Inferior parietal cortex (tissue), 1 donor: Measurements from ENCODE around the gene AGBL1.

ENCODE experiments used
- DNase-seq: peaks from one replicate; pipeline ENCODE4 v3.0.0-alpha.2; 2016; ENCODE audit errors: extremely low spot score

Gene AGBL1

DNA sequence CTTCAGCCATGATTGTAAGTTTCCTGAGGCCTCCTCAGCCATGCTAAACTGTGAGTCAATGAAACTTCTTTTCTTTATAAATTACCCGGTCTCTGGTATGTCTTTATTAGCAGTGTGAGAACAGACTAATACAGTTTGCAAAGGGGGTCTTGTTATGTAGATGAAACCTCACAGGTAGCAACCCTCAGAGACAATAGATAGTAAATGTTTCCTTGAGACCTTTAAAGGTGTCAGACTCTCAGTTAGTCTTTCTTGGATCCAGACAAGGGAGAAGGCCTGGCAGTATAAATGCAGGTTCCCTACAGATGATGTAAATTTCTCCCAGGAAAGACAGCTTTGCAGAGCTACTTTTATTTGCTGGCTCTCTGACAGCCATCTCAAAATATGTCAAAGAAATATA lies 510.8 kb downstream of the AGBL1 start:
- DNase-seq, result no peak

DNA sequence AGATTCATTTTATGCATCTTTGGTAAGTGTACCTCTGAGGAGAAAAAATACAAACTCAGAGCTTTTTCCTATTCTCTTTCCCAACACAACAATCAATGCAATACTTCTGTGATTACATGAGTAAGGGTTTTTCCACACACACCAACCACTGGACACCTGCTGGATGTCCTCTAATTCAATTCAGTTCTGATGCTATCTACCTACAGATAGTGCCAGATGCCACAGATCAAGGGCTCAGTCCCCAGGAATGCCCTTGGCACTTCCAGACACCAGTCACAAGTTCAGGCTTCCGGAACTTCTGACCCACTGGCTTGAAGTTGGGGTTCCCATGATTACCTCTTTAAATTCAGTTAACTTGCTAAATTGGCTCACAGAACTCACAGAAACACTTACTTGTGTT lies 511.5 kb downstream of the AGBL1 start:
- no peak for DNase-seq

DNA sequence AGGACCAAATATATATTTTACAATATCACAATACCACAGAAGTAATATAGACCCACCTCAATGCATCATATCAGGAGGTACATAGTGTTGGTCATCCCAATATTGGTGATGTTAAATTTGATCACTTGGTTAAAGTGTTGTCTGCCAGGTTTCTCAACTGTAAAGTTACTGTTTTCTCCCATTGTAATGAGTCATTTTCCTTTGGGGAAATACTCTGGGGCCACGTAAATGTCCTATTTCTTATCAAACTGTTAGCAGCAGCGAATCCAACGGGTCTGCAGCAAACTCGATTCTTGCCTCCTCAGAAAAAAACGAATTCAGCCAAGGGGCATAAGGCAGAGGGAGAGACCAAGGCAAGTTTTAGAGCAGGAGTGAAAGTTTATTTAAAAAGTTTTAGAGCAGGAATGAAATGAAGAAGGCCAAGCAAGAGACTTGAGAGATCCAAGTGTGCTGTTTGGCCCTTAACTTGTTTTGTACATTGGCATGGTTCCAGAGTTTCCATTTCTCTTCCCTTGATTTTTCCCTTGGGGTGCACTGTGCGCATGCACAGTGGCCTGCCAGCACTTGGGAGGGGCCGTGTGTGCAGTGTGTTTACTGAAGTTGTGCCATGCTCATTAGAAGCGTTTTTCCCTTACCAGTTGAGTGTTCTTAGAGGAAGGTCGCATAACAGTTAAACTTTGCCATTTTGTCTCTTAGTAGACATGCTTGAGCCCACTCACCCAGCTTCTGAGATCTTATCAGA lies 512.5 kb downstream of the AGBL1 start:
- no peak for DNase-seq

DNA sequence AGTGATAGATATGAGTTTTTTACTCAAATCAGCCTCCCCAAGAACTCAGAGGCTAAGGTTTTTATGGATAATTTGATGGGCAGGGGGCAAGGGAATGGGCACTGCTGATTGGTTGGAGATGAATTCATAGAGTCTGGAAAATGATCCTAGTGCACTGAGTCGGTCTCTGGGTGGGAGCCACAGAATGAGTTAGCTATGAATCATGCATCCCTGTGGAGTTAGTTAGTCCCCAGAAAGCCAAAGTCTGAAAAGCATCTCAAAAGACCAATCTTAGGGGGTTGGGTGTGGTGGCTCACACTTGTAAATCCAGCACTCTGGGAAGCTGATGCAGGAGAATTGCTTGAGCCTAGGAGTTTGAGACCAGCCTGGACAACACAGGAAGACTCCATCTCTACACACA lies 516.1 kb downstream of the AGBL1 start:
- DNase-seq, result no peak

DNA sequence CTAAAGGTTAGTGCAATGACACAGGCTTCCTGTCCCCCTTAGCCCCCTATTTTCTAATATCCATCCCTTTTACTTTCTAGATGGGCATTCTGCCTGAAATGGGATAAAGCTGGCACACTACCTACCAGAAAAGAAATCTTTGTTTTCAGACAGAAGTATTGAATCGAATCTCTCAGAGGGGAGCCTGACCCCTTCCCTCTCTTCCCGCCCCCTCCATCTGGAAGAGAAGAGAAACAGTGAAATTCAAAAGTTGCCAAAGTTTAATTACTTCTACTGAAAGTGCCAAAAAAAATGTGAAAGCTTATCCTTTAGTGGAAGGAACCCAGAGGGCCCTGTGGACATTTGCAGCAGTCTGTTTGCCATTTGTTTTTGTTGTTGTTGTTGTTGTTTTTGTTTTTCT lies 523.8 kb downstream of the AGBL1 start:
- DNase-seq, result no peak

DNA sequence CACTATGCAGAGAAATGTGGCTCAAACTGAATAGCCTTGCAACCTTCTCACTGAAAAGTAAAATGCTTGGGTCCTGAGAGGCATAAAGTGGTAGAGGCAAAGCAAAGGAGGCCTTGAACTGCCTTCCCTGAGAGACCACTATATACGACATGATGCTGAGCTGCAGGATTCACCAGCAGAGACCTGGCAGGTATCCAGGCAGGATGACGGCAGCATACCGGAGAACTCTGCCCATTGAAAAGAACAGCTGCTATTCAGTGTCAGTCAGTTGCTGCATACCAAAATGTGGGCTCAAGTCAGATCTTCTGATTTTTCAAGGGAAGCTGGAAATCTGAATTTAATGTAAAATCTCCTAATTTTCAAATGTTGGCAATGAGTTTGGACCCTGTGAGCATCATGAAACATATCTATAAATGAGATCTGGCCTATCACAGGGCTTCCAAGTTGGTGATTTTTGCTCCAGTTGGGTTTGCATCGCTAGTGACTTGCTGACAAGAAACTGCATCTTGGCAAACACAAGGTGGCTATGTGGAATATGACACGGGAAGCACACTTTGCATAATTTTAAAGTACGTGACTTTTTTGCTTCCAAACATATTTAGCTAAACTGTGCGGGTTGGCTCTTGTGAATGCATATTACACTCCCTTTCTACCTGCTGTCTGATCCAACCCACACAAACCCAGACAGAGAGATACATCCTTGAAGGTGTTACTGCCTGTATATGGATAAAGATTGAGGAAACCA lies 529.0 kb downstream of the AGBL1 start:
- DNase-seq, result no peak

DNA sequence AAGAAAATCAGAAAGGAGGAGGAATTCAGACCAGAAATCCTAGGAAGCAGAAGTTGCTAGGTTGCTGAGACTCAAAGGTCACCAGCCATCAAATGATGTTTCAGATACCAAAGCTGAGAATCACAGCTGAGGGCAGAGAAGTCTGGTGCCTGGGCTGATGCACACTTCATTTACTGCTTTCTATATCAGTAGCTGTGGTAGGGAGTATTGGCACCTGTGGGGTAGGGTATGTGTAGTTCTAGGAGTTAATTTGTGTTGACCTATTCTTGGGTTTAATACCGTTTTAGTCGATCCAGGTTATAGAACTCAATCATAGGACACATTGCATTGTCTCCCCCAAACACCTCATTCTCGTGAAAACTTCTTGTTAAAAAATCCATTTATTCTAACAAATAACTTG lies 529.6 kb downstream of the AGBL1 start:
- no peak for DNase-seq

DNA sequence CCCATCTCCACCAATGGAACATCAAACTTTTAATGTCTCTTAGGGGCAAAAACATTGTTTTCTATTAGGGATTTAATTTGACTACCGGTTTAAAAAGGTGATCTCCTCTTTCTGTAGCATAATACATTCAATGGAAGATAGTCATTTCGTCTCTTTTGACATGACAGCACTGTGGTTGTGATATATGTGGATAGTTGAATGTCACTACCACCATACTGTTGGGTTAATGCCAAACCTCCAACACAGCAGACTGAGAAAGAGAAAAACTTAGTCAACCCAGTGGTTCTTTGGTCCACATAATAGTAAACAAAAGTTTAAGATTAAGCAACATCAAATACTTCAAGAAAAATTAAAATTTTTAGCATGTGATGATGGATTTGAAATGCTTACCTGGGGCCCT lies 530.4 kb downstream of the AGBL1 start:
- DNase-seq, result no peak

DNA sequence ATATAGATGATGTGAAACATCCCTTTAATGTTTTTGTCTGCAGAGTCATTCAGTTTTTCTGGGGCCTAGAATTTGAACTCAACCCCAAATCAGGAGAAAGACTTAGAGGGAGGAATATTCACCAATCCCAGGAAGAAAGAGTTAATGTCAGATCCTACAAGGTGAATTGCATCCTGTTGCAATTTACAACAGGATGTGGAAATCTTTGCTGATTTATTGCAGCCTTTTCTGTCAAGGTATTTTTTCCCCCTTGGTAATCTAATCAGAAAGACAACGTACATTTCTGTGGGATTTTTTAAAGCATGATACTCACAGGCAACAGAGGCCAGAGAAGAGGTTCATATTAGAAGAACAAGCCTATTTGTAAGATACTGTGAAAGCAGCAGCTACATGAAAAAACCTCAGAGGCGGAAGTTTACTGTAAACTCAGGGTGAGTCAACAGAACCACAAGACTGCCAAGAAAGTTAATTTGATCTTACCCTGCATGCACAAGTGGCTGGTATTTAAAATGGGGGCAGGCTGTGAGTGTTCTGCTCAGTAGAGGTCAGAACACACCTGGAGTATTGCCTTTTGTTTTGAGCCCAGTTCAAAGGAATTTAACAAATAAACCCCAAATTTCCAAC lies 531.9 kb downstream of the AGBL1 start:
- no peak for DNase-seq

DNA sequence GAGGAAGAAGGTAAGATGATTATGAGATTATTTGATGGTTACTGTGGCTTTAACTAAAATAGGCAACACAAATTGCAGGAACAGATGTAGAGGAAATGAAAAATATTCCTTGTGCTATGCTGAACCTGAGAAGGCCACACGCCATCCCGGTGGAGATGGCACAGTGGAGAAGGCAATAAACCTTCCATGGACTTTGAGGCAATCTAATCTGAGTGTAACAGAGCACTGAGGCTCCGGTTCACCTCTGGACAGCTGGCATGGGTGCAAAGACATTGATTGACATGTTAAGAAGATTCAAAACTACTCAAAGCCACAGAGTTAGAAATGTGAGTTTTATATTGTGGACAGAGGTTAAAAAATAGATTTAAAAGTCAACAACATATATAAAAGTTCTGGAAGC lies 535.7 kb downstream of the AGBL1 start:
- DNase-seq, result no peak

DNA sequence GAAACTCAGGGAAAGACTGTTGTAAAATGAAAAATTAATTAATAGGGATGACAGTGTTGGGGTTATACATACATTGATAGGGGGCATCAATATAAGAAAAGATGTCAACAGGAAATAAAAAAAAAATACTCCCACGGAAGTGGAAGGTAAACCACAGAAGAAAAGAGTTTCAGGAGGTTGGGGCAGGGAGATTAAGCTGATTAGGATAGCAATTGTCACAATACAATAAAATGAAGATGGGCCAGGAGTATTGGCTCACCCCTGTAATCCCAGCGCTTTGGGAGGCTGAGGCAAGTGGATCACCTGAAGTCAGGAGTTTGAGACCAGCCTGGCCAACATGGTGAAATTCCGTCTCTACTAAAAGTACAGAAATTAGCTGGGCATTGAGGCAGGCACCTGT lies 536.1 kb downstream of the AGBL1 start:
- no peak for DNase-seq

DNA sequence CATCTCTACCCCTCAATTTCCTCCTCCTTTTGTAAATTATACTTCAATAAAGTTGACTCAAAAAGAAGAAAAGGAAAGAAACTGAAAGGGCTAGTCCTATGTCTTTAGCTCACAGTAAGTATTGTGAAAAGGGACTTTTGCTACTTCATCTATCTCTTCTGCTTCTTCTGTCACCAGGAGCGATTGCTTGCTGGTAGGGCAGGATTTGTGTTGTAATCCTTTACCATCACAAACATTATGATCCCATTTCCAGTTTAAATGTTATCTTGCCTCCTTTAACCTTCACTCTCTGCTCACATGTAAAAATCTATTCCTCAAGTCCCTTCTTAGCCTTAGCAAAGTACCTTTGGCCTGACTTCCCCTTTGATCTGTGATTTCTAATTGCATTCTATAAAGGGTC lies 537.1 kb downstream of the AGBL1 start:
- DNase-seq, result no peak

DNA sequence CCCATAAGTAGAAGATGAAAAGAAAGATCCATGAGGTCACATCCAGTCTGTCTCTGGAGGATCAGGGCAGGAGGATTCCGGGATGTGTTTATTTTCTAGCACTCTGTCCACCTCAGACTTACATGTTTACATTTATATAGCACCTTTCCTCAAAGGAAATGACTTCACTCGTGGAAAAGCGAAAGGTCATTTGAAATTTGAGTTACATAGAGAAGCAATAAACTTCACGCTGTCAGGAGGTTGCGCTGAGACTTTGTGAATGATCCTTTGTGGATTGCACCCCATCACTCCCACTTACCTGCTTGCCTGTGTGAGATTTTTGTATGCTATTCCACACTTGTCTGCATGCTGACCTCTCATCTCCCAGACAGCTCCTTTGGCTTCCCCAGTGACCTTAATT lies 540.5 kb downstream of the AGBL1 start:
- DNase-seq, result no peak

DNA sequence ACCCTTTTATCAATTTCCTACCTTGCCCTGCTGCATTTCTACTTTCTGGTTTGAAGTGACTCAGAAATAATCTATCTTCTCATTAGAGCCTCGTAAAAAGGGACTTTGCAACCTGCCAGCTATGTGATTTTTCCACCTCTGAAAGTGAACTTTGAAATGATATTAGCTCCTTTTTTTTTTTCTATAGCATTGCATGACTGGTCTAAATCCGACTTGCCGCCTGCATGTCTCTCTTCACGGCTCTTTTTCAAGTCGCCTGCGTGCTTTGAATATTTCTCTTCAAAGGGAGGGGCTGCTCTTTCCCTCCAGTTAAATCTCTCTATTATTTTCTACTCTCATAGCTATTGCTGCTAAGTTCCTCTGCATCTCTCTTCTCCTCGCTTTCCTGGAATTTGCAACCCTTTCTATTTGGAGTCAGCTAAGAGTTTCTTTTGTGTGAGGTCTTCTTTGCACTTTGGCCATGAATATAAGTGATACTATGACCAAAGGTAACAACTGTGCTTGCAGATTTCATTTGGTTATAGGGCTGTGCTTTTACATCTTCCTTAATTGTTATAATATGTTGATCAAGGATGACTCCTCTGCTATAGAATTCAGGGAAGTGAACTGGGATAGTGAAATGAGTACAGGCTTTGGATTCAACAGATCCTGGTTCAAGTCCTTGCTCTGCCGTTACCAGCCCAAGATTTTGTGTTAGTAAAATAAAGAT lies 541.1 kb downstream of the AGBL1 start:
- no peak for DNase-seq

DNA sequence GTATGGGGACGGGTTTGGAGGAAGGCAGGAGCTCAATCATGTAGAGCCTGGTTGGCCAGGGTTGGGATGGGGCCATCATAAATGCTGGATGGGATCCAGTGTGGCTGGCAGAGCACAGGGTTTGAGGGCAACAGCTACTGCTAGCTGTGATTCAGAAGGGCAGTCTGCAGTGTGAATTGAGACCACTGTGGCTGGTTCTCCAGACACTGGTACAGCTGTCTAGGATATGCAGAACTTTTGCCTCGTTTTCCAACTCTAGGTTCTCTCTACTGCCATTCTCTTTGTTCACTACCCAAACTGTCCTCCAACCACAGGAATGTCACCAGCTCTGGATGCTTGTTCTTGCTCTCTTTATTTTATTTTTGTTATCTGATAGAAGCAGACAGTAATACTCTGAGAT lies 543.6 kb downstream of the AGBL1 start:
- no peak for DNase-seq

DNA sequence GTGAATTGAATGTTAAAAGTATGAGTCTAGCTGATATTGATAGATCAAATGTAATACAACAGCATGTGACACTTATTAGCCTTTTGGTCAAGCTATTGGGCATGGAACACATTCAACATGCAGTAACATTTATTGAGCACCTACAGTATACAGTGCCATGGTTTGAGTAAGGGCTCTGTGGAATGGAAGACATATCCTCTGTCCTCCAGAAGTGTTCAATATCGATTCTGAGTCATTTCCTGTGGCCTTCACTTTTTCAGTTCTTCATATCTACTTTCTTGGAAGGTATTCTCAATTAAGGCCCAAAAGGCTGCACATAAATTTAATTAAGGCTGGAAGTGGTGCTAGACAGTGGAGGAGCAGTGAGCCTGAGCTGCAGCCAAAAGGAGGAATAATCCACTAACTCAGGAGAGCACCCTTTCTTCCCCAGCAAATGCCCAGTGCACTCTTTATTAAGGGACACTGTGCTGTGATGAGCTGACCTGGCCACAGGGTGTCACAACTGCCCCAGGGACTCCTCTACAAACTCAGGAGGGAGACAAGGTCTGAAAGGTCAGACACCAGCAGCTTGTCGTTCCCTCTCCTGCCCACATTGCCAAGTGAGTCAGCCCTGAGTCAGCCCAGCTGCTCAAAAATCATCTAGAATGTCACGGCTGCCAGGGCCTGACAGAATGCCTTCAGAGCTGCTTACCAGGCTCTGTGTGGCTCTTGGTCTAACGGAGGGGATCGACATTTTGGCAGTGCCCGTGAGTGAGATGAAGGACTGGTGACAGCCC lies 544.8 kb downstream of the AGBL1 start:
- DNase-seq, result peak; percentile 42

DNA sequence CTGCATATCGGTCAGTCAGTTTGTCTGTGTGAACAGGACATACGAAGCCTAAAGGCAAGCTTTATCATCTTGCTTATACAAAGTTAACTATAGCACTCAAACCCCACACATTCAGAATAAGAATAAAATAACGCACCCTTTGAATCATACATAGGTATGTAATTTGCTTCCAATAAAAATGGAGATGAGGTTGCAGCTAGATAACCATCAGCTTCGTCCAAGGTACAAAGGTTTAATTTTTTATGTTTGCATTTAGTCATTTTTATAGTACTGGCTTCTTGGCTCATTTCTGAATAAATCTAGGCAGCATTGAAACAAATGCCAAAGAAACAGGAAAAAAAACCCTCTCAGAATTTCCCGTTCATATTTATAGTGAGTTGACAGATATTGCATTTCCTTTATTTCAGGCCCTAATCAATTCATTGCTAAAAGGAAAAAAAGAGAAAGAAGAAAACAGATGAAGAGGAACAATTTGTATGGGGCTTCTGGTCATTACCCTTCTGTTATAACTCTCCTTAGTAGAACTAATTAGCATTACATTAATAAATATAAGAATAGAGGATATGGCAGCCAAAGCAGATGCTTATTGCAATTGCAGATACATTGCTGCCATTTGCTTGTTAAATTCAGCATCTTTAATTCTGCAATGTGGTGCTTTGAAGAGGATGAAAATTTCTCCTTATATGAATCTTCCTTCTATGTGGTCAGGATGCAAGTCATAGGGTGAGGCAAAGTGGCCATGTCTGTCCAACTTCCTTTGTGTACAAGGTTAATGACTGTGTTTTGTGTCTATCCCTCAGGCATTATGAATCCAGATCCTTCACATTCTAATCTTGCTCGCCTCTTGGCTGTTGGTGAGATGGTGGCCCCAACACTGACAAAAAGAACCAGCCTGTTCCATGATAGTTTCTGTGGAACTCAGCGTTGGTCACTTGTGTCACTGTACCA lies 550.0 kb downstream of the AGBL1 start:
- no peak for DNase-seq

DNA sequence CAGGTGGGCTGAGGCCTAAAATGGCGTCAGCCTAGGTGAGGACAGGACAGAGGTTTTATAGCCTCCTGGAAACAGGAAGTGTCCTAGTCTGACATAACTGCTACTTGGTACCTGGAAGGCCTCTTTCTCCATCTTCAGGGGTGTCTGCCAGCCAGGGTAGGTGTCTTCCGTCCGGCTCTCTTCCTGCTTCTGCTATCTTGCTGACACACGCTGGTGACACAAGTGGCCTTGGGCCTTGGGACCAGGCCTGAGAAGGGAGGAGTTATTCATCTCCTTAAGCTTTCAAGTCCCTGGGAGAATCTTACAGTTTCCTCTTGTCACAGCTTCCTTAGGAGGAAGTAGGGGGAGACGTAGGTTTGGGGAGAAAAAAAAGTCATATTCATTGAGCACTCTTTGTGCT lies 551.3 kb downstream of the AGBL1 start:
- no peak for DNase-seq

DNA sequence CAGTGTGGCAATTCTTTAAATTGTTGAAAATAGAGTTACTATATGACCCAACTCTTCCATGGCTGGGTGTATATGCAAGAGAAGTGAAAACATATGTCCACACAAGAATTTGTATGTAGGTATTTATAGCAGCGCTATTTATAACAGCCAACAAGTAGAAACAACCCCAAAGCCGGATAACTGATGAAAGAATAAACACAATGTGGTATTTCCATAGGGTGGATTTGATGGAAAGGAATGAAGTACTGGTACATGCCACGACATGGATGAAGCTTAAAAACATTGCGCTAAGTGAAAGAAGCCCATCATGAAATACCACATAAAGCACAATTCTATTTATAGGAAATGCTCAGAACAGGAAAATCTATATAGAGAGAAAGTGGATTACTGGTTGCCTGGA lies 554.5 kb downstream of the AGBL1 start:
- DNase-seq, result no peak

DNA sequence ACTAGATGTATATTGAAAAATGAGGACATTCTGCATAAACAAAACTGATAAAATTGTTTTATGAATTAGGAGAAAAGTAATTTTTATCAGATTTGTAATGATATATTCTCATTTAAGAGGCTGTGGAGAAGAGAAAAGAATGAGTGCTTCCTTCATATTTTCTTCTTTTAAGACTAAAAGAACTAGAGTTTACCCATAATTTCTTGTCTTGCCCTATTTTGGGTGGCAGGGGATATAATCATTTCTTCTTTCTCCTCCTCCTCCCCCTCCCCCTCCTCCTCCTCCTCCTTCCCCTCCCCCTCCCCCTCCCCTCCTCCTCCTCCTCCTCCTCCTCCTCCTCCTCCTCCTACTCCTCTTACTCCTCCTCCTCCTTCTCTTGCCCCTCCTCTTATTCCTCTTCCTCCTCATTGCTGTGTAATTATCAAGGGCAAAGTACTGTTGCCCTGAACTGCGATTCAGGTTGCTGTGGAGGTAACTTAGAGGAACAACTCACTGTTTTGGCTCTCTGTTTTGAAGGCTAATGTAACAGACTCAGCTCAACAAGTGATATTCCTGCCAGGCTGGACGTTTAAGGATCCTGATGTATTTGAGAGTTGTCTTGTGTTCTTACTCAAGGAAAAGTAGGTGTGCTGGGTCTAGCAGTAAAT lies 555.4 kb downstream of the AGBL1 start:
- DNase-seq, result no peak
